HepG2 (cell line): ENCODE measurements around the gene RPUSD4. TPM values are rescaled to one million over a fixed set of nuclear protein-coding genes. Genes with fewer than 3 reads are reported as not detected.
A peak's percentile ranks its signal among the peaks of the same experiment; 100 is the strongest.

Source experiments
- ATAD3A ChIP-seq: sonication (generic); formaldehyde crosslinking; IDR thresholded peaks from 2 replicates; pipeline ENCODE4 v1.4.0; 2020; ENCODE audit warnings: missing genetic modification reagents
- CSRNP2 ChIP-seq: sonication (generic); formaldehyde crosslinking; conservative IDR thresholded peaks from 2 replicates; pipeline ENCODE4 v1.8.0; 2022; ENCODE audit warnings: low read depth, missing genetic modification reagents
- DZIP1 ChIP-seq: sonication (generic); formaldehyde crosslinking; IDR thresholded peaks from 2 replicates; pipeline ENCODE4 v1.5.0; 2020; ENCODE audit warnings: mild to moderate bottlenecking, missing genetic modification reagents
- HMGA1 ChIP-seq: sonication (generic); formaldehyde crosslinking; conservative IDR thresholded peaks from 2 replicates; pipeline ENCODE4 v1.4.0; 2020; ENCODE audit warnings: missing genetic modification reagents
- MLLT10 ChIP-seq: sonication (generic); formaldehyde crosslinking; IDR thresholded peaks from 2 replicates; pipeline ENCODE4 v1.4.0; 2020; ENCODE audit warnings: missing genetic modification reagents
- MZF1 ChIP-seq: sonication (generic); formaldehyde crosslinking; IDR thresholded peaks from 2 replicates; pipeline ENCODE4 v1.8.1; 2023; ENCODE audit warnings: mild to moderate bottlenecking, missing genetic modification reagents, borderline replicate concordance
- NFIC ChIP-seq: IDR thresholded peaks from 2 replicates; pipeline ENCODE4 v1.6.1; 2012; ENCODE audit warnings: mild to moderate bottlenecking, low read length, inconsistent platforms
- PATZ1 ChIP-seq: sonication (generic); formaldehyde crosslinking; IDR thresholded peaks from 2 replicates; pipeline ENCODE4 v1.4.0; 2020; ENCODE audit warnings: missing genetic modification reagents
- PHF21A ChIP-seq: sonication (generic); formaldehyde crosslinking; IDR thresholded peaks from 2 replicates; pipeline ENCODE4 v1.5.0; 2020; ENCODE audit warnings: mild to moderate bottlenecking, missing genetic modification reagents
- RFXANK ChIP-seq: IDR thresholded peaks from 2 replicates; pipeline ENCODE4 v1.6.1; 2016
- SYNCRIP ChIP-seq: fragments of 200-400 bp; formaldehyde crosslinking; IDR thresholded peaks from 2 replicates; pipeline ENCODE4 v1.6.1; 2018; ENCODE audit warnings: mild to moderate bottlenecking, low read depth, low read length; ENCODE audit not compliant: insufficient read depth
- TARDBP ChIP-seq: sonication (generic); formaldehyde crosslinking; IDR thresholded peaks from 2 replicates; pipeline ENCODE4 v1.8.0; 2022; ENCODE audit warnings: mild to moderate bottlenecking, missing genetic modification reagents
- TRIM22 ChIP-seq: fragments of 450-650 bp; IDR thresholded peaks from 2 replicates; pipeline ENCODE4 v1.6.1; 2017
- ZIK1 ChIP-seq: sonication (generic); formaldehyde crosslinking; IDR thresholded peaks from 2 replicates; pipeline ENCODE4 v1.5.0; 2020; ENCODE audit warnings: mild to moderate bottlenecking, low read depth, missing genetic modification reagents, borderline replicate concordance
- ZMYM2 ChIP-seq: sonication (generic); formaldehyde crosslinking; IDR thresholded peaks from 2 replicates; pipeline ENCODE4 v1.8.0; 2022; ENCODE audit warnings: mild to moderate bottlenecking, missing genetic modification reagents
- ZNF383 ChIP-seq: sonication (generic); formaldehyde crosslinking; IDR thresholded peaks from 2 replicates; pipeline ENCODE4 v1.4.0; 2020; ENCODE audit warnings: missing genetic modification reagents, mild to moderate bottlenecking, borderline replicate concordance
- ZNF484 ChIP-seq: sonication (generic); formaldehyde crosslinking; IDR thresholded peaks from 2 replicates; pipeline ENCODE4 v1.5.1; 2020; ENCODE audit warnings: mild to moderate bottlenecking, low read depth, missing genetic modification reagents, borderline replicate concordance
- ZNF503 ChIP-seq: sonication (generic); formaldehyde crosslinking; IDR thresholded peaks from 2 replicates; pipeline ENCODE4 v1.4.0; 2020; ENCODE audit warnings: missing genetic modification reagents
- ZNF780A ChIP-seq: sonication (generic); formaldehyde crosslinking; IDR thresholded peaks from 2 replicates; pipeline ENCODE4 v1.8.0; 2022; ENCODE audit warnings: mild to moderate bottlenecking, missing genetic modification reagents, moderate library complexity
- ZNF781 ChIP-seq: sonication (generic); formaldehyde crosslinking; IDR thresholded peaks from 2 replicates; pipeline ENCODE4 v1.5.1; 2020; ENCODE audit warnings: borderline replicate concordance, mild to moderate bottlenecking, missing genetic modification reagents; ENCODE audit errors: not compliant biosample characterization
- polyA plus RNA-seq, 8 experiments: library from polyadenylated mRNA; depleted of rRNA in 3 of 8; stranded (reverse) in 7 of 8; unstranded in 1 of 8; fragments of >200 nt; fragmentation: Illumina TruSeq in 4 of 8; extraction: Trizol in 4 of 8; gene quantifications; 2 replicates each; pipeline versions ENCODE4 v1.2.1 to v1.2.3, GENCODE V29; 2011 to 2016; ENCODE audit warnings: low read depth in 4 of 8, missing spikeins in 1 of 8, mixed read lengths in 1 of 8; ENCODE audit not compliant: insufficient read depth in 1 of 8
- total RNA-seq, 5 experiments: library from RNA; depleted of rRNA; stranded (reverse); fragments of >200 nt; fragmentation: Illumina TruSeq; extraction: Trizol; gene quantifications; 2 replicates each; pipeline ENCODE4 v1.2.3, GENCODE V29; 2016; ENCODE audit warnings: low read depth in 1 of 5

Gene RPUSD4
- total and polyA plus RNA-seq, 2 of the 13 experiments (the other 11 are each of a cell fraction or from before 2014, with no cell fraction given) = 45.0 to 52.9 TPM

- 0 out of 2 replicates have a peak, but pooled peaks have one; percentile 41 for TF ChIP-seq ZIK1 (CRISPR knock-in tag)
- TF ChIP-seq PATZ1 (CRISPR knock-in tag) = peak; percentile 81
- peak; percentile 91; the same call in 1 of the 2 replicates for TF ChIP-seq PHF21A
- no peak for TF ChIP-seq NFIC
- no peak for TF ChIP-seq ZNF484 (CRISPR knock-in tag)
- peak; percentile 71; the same call in 1 of the 2 replicates for TF ChIP-seq ZMYM2
- no peak for TF ChIP-seq HMGA1 (CRISPR knock-in tag)
- no peak for TF ChIP-seq ZNF780A (CRISPR knock-in tag)
- no peak for TF ChIP-seq MZF1
- TF ChIP-seq RFXANK = no peak
- no peak for TF ChIP-seq ATAD3A (CRISPR knock-in tag)
- TF ChIP-seq TRIM22 = no peak
- no peak for TF ChIP-seq ZNF383
- peak; percentile 47; the same call in 1 of the 2 replicates for TF ChIP-seq ZNF503 (CRISPR knock-in tag)
- no peak for TF ChIP-seq MLLT10 (CRISPR knock-in tag)
- no peak for TF ChIP-seq CSRNP2 (CRISPR knock-in tag)
- no peak for TF ChIP-seq ZNF781
- TF ChIP-seq SYNCRIP = no peak
- TF ChIP-seq TARDBP = 0 out of 2 replicates have a peak, but pooled peaks have one; percentile 71
- TF ChIP-seq DZIP1 (CRISPR knock-in tag) = no peak
These were observed 24.5 kb downstream of the RPUSD4 start (continued) for GRCh38 chr11:126186708-126187529.
